ENCODE measurements around the gene PTPRE. TPM values are rescaled to one million over a fixed set of nuclear protein-coding genes. Genes with fewer than 3 reads are reported as not detected.

Gene PTPRE
- total and polyA plus RNA-seq, 10 of the 15 experiments (the other 5 are each of a cell fraction or from before 2014, with no cell fraction given): 2.9 to 7.6 (median 5.8) TPM

GRCh38 chr10:127977357-127978009 is 70.6 kb downstream of the PTPRE start (continued):
- TF ChIP-seq NRF1 (conservative IDR thresholded peaks at IDR 0.05; ENCODE audit: low read depth, low read length): no peak
- no peak for TF ChIP-seq SMARCA5 (IDR thresholded peaks at IDR 0.05)

GRCh38 chr10:127978481-127978880 is 71.6 kb downstream of the PTPRE start:
- WGBS (ENCODE audit: insufficient coverage, insufficient replicate concordance, low lambda C conversion rate, missing lambda C conversion rate): 52% methylated on average over 9 of the region's 9 CpGs
- no peak overlapping the region for H2AFZ ChIP-seq (ENCODE audit: control insufficient read depth, low read depth, low read length)
- intact Hi-C loops (cut with micrococcal nuclease; ENCODE audit: unreplicated experiment) (no loop called here), in situ Hi-C loops (cut with MboI) (no loop called here)
- SMC1A ChIA-PET (ENCODE audit: uncharacterized antibody, unreplicated experiment): interaction anchor here (0.6 kb wide), 1 partner anchor 94 kb away, joined by 4 read pairs; no protein-coding TSS in a partner anchor
- no peaks in the 10 kb centered on the region for H3K36me3 ChIP-seq (ENCODE audit: control insufficient read depth in 2 of 2, insufficient read depth in 2 of 2, low read length in 1 of 2)
- H3K9ac ChIP-seq (ENCODE audit: control insufficient read depth, insufficient read depth, low read length): no peak overlapping the region
- H3K4me1 ChIP-seq (ENCODE audit: control insufficient read depth, insufficient read depth, low read length): no peaks in the 10 kb centered on the region
- H3K9me3 ChIP-seq (replicated peaks; ENCODE audit: control insufficient read depth, insufficient read depth, low read length): no peaks in the 10 kb centered on the region
- no peak overlapping the region for H3K27ac ChIP-seq (ENCODE audit: control insufficient read depth, insufficient read depth)
- no peak overlapping the region for H3K4me2 ChIP-seq (ENCODE audit: control insufficient read depth, insufficient read depth)
- H4K20me1 ChIP-seq (ENCODE audit: control insufficient read depth, insufficient read depth): no peaks in the 10 kb centered on the region
- no peak for ATAC-seq
- FAIRE-seq: no peak
- POLR2A ChIA-PET: no interaction called here
- no TSS peak for BruUV-seq (replicated peaks)
- TF ChIP-seq USF1 (IDR thresholded peaks at IDR 0.05; ENCODE audit: borderline replicate concordance, extremely low read length, insufficient read depth, low read depth, low read length) (no peak), NRF1 (conservative IDR thresholded peaks at IDR 0.05; ENCODE audit: low read depth, low read length) (no peak), ATF3 (IDR thresholded peaks at IDR 0.05; ENCODE audit: borderline replicate concordance, extremely low read depth, low read depth, low read length) (no peak), CHD1 (IDR thresholded peaks at IDR 0.05; ENCODE audit: low read depth, low read length) (no peak), KDM1A (IDR thresholded peaks at IDR 0.05; ENCODE audit: borderline replicate concordance) (no peak), BCL3 (IDR thresholded peaks at IDR 0.05; ENCODE audit: borderline replicate concordance, insufficient read depth, low read depth, low read length, poor library complexity, severe bottlenecking) (no peak), ZNF207 (IDR thresholded peaks at IDR 0.05; ENCODE audit: borderline replicate concordance) (no peak), ZBTB4 (CRISPR knock-in tag; IDR thresholded peaks at IDR 0.05) (no peak), MYB (IDR thresholded peaks at IDR 0.05; ENCODE audit: borderline replicate concordance, low read depth, low read length) (no peak)
- RAD21 ChIA-PET (ENCODE audit: unreplicated experiment): no interaction called here
- no peak for DNase-seq (ENCODE audit: low read depth, low spot score)
- CTCF ChIA-PET: no interaction called here
- H3K79me2 ChIP-seq (ENCODE audit: control insufficient read depth, insufficient read depth, low read length): no peaks in the 10 kb centered on the region
- no peak overlapping the region for H3K4me3 ChIP-seq
- no peaks in the 10 kb centered on the region; a peak in 1 of 4 replicates for H3K27me3 ChIP-seq (replicated peaks in 1 of 2; ENCODE audit: control insufficient read depth in 2 of 2, insufficient read depth in 2 of 2, low read length in 1 of 2)
